ENCODE data around the gene CCDC106. TPM values are rescaled to one million over a fixed set of nuclear protein-coding genes. Genes with fewer than 3 reads are reported as not detected.

CCDC106 gene
- total RNA-seq, 1 donor from 2014 or later: 8.9 TPM

DNA sequence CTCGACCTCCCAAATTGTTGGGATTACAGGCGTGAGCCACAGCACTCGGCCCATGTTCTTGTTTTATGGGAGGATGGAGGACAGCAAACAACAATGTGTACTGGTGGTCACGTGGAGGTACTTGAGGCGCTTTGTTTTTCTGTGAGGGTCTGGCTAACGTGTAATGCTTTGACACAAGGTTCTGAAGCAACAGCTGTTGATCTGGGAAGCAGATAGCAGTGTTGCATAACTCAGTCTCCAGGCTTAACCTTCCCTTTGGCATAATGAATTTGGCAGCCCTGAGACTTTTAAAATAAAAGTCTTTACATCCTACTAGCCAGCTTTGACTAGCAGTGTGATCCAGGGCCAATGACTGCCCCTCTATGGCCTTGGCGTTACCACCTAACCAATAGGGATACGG is 14.2 kb upstream of the CCDC106 start:
- intact Hi-C loops (cut with micrococcal nuclease): loop anchor here (2.0 to 5.0 kb wide), 3 partner anchors 41 to 492 kb away; partner anchors contain the start of genes EPN1 and ZNF579

GRCh38 chr19:55635334-55635717 is 12.7 kb upstream of the CCDC106 start:
- intact Hi-C loops (cut with micrococcal nuclease): loop anchor here (1.0 to 2.0 kb wide), 4 partner anchors 8 to 518 kb away; partner anchors contain the start of genes EPN1, PPP1R12C, ZNF579 and ZNF581

GRCh38 chr19:55635856-55636440 is 12.1 kb upstream of the CCDC106 start:
- intact Hi-C loops (cut with micrococcal nuclease): loop anchor here (1.0 to 2.0 kb wide), 4 partner anchors 7 to 519 kb away; partner anchors contain the start of genes EPN1, PPP1R12C, ZNF579 and ZNF581

DNA sequence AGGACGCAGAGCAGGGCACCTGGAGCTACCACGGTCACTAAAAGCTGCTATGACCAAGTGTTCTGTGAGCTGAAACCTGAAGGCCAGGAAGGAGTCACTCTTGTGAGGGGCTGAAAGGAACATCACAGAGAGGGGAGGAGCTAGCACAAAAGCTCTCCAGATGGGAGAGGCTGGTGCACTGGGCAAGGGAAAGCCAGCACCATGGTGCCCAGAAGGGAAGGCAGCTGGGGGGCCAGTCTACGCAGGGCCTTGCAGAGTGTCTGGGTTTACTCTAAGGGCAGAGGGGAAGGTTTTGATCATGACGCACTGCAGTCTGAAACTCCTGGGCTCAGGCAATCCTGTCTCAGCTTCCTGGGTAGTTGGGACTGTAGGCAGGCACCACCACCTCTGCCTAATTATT is 11.3 kb upstream of the CCDC106 start:
- intact Hi-C loops (cut with micrococcal nuclease): no loop called here

- intact Hi-C loops (cut with micrococcal nuclease): no loop called here
Observed at GRCh38 chr19:55637534-55637933, 10.5 kb upstream of the CCDC106 start.

DNA sequence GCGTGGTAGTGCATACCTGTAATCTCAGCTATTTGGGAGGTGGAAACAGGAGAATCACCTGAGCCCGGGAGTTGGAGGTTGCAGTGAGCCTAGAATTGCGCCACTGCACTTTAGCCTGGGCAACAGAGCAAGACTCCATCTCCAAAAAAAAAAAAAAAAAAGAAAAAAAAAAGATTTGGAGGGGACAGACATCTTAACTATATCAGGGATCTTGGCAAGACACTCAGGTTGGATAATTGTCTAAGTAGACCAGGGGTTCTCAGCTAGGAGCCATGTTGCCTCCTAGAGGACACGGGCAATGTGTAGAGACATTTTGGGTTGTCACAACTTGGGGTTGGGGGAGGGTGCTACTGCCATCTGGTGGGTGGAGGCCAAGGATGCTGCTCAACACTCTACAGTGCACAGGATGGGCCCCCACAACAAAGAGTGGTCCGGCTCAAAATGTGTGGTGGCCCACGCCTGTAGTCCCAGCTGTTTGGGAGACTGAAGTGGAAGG is 9.1 kb upstream of the CCDC106 start:
- intact Hi-C loops (cut with micrococcal nuclease): no loop called here

DNA sequence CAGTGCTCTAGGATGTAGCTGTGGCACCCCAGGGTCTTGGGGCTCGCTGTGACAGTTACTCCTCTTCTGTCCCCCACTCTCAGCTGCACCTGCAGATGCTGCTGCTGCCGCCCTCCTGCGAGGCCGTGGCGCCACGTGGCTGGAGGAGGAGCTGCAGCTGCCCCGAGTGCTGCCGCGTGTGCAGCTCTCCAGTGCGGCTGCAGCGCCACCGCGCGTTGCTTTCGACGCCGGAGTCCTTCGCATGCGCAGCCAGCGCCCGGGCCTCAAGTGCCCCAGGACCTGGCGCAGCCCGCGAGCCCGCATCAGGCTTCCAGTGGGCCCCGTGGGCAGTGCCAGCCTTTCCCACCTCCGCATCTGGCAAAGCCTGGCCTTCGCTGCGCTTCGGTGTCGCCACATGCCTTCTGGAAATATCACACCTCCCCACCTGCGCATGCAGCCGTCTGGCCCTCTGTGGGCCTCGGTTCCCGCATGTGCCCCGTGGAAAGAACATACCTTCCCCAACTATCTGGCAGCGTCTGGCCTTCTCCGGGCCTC is 7.9 kb upstream of the CCDC106 start:
- intact Hi-C loops (cut with micrococcal nuclease): loop anchor here (1.0 to 5.0 kb wide), 3 partner anchors 8 to 1438 kb away; partner anchors contain the start of genes RPL28 and RPS9

DNA sequence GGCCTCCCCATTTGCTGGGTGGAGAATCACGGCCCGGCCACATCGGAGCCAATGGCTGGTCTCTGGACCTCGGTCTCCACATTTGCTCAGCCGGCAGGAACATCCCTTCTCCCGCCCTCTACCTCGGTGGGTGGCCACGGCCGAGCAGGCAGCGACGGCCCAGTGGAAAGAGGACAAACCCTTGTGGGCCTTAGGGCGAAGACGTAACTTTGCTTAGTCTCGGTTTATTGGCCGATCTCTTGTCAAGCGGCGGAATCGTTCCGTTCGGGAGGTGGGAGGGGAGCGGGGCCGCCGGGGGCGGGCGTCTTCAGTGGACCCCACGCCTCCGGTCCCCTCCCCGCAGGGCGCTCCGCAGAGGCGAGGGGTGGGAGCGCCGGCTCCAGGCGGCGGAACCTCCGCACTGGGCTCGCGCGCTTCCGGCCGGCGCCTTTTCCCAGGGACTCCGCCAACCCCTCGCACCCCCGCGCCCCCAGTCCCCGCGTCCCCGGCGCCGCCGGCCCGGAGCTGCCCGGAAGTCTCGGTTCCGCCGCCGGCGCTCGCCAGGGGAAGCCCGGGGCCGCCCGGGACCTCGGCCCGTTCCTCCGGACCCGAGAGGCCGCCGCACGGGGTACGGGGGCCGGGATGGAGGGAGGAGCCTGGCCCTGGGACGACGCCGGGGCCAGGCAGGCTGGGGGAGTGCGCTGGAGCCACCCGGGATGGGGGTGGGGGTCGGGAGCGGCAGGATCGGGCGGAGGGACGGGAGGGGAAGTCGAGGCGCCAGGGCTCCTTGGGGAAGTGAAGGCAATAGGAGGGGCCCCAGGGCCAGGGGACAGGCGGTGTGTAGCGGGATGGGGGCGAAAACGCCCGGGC is 7.2 kb upstream of the CCDC106 start, which contains the start of gene ZNF580:
Gene ZNF580, plus strand, starts transcription at position 426 of the 849 bp plus-strand sequence. CDS start 1,507 bp downstream, outside the sequence.
- intact Hi-C loops (cut with micrococcal nuclease): loop anchor here (1.0 to 5.0 kb wide), 4 partner anchors 8 to 1438 kb away; partner anchors contain the start of genes RPL28, RPS9 and ZNF784

DNA sequence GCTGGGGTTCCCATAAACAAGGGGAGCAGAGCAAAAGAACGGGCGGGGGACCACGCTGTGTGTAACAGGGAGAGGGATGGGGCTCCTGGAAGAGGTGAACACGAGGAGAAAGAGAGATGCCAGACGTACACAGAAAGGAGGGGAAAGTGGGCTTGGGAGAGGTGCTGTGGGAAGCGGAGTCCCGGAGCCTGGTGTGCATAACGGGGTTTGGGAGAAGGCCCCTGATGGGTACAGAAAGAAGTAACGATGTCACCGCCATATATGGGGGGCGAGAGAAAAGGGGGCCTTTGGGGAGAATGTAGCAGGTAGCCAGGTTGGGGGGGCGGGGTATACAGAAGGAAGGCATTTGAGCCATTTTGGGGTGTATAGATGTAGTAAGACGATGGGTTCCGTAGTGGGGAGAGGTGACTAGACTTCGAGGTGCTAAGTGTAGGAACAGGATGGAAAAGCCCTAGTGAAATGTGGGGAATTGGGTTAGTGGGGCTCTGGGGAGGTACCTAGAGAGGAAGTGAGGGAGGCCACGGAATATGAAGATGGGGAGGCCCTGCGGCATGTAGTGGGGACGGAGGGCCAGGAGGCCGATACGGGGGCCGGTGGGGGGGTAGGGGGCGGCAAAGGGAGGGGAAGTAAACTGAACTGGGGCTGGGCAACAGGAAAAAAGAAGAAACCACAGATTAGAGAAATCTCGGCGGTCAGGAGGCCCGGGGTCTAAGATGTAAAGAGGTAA is 6.4 kb upstream of the CCDC106 start:
- intact Hi-C loops (cut with micrococcal nuclease): loop anchor here (1.0 to 5.0 kb wide), 3 partner anchors 17 to 1439 kb away; partner anchors contain the start of genes RPL28, RPS9 and ZNF784

GRCh38 chr19:55642153-55643002 is 5.6 kb upstream of the CCDC106 start:
- intact Hi-C loops (cut with micrococcal nuclease): loop anchor here (1.0 to 5.0 kb wide), 5 partner anchors 7 to 1440 kb away; partner anchors contain the start of genes FIZ1, RPL28 and RPS9

GRCh38 chr19:55643003-55643886 is 4.8 kb upstream of the CCDC106 start, which contains the start of gene ZNF581:
Gene ZNF581 (plus strand): TSS chr19:55643649. CDS start chr19:55644572, 923 bp downstream.
- intact Hi-C loops (cut with micrococcal nuclease): loop anchor here (1.0 to 5.0 kb wide), 5 partner anchors 8 to 1441 kb away; partner anchors contain the start of genes FIZ1, RPL28 and RPS9

- intact Hi-C loops (cut with micrococcal nuclease): loop anchor here (1.0 to 5.0 kb wide), 5 partner anchors 9 to 1442 kb away; partner anchors contain the start of genes FIZ1, RPL28 and RPS9
Observed at GRCh38 chr19:55643887-55644176, 4.2 kb upstream of the CCDC106 start.

DNA sequence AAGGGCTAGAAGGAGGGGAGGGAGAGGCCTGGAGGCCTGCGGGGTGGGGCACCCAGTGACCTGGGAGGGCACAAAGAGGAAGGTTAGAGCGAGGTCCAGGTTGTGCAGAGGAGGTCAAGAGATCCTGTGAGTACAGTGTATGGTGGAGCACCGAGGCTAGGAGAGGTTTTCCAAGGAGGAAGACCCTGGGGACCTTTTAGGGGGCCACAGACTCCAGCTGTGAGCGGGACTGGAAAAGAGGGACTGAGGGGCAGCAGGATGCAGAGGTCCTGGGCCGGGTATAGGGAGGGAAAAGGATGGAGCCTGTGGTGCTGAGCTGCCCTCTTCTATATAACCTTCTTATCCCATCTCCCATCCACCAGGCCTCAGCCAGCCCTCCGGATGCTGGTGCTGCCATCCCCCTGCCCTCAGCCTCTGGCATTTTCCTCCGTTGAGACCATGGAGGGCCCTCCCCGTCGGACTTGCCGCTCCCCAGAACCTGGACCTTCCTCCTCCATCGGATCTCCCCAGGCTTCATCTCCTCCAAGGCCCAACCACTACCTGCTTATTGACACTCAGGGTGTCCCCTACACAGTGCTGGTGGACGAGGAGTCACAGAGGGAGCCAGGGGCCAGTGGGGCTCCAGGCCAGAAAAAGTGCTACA is 3.7 kb upstream of the CCDC106 start:
- intact Hi-C loops (cut with micrococcal nuclease): loop anchor here (5.0 kb wide), 2 partner anchors 257 to 1442 kb away; partner anchors contain the start of genes RPL28 and RPS9

- intact Hi-C loops (cut with micrococcal nuclease): loop anchor here (5.0 kb wide), 2 partner anchors 258 to 1443 kb away; partner anchors contain the start of genes RPL28 and RPS9
Observed at GRCh38 chr19:55644842-55645511, 3.0 kb upstream of the CCDC106 start.

DNA sequence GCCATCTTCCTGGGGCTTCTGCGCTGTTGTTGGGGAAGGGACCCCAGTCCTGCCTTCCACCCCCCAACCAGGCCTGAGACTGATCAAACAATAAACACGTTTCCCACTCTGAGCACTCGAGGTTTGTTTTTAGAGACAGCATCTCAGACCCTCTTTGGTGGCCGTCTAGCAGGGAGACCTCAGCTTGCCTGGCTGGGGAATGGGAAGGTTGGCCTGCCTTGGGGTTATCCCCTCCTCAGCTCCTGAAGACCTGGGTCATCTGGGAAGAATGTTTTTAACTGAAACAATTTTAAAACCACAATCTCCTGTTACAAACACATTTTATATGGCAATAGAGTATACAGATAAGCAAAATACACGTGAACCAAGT is 2.5 kb upstream of the CCDC106 start:
- intact Hi-C loops (cut with micrococcal nuclease): no loop called here

- intact Hi-C loops (cut with micrococcal nuclease): no loop called here
Observed at GRCh38 chr19:55646889-55647731, 902 bp upstream of the CCDC106 start.
